ENCODE measurements around the gene STAT5B.
"Not testable (repeated sequence)": the region's sequence is repeated elsewhere in the genome, so short reads cannot be mapped to it uniquely, and the experiment has no call there.

STAT5B gene

DNA sequence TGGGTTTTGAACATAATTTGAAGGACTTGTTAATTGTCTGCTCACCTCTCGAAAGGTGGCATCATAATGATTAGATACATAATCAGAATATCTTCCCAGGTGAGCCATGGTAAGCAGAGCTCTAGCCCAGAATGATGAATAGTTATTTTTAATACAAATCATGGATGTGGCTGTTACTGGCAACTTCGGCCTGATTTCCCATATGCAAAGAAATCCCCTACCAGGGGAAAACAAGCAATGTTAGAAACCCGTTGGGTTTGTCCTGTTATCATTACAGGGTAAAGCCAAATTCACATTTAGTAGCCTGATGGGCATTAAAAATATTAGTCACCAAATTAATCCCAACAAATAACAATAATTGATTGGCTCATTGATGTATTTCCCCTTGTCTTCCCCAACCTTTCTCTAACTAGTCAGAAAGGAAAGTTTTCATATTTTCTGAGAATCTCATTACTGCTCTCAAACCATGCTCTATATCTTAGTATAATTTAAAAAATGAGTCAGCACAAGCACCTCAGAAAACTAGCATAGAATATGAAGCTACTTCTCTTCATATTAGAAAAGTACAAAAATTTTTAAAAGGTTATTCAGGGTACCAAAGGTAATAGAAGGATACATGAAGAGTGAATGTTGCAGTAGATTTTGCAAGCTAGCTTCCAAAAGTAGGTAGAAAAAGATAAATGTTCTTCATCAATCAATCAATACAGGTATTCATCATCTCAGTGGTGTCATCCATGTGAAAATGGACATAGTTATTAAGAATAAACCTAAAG lies 5.0 kb downstream of the STAT5B start:
- Histone ChIP-seq H3K27me3 (ENCODE audit: control insufficient read depth, insufficient read depth, low read length) (no peaks in the 10 kb centered on the region), H3K36me3 (ENCODE audit: insufficient read depth, low read length) (no peaks in the 10 kb centered on the region), H3K4me2 (ENCODE audit: low read length) (no peak overlapping the region), H3K9ac (ENCODE audit: low read depth, low read length) (no peak overlapping the region), H3K4me3 (ENCODE audit: low read length) (no peak overlapping the region), H3K9me3 (replicated peaks; ENCODE audit: low read length) (no peaks in the 10 kb centered on the region), H3K4me1 (ENCODE audit: control insufficient read depth, insufficient read depth, low read length) (peaks cover 24% of the 10 kb centered on the region)

- H3K4me1 ChIP-seq (ENCODE audit: control insufficient read depth, insufficient read depth, low read length) = peaks cover 24% of the 10 kb centered on the region
- no peaks in the 10 kb centered on the region for H3K36me3 ChIP-seq (ENCODE audit: insufficient read depth, low read length)
- H3K9me3 ChIP-seq (replicated peaks; ENCODE audit: low read length) = no peaks in the 10 kb centered on the region
- no peaks in the 10 kb centered on the region for H3K27me3 ChIP-seq (ENCODE audit: control insufficient read depth, insufficient read depth, low read length)
- no peak overlapping the region for H3K4me2 ChIP-seq (ENCODE audit: low read length)
- no peak overlapping the region for H3K9ac ChIP-seq (ENCODE audit: low read depth, low read length)
- no peak overlapping the region for H3K4me3 ChIP-seq (ENCODE audit: low read length)
Observed at GRCh38 chr17:42270596-42270995, 5.6 kb downstream of the STAT5B start.

DNA sequence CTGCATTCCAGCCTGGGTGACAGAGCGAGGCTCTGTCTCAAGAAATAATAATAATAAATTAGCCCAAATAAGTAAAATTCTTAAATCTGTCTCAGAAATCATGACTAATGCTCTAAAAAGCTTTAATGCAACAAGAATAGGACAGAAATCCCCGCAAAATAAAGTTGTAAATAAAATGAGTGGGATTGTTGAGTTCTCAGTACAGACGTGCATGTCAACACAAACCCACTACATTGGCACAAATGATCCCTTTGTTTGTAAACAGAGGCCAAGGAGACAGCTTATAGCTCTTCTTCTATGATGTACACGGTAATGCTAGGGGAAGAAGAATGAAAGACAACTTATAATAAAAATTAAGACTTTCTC lies 6.0 kb downstream of the STAT5B start:
- H3K4me2 ChIP-seq (ENCODE audit: low read length) = no peak overlapping the region
- no peaks in the 10 kb centered on the region for H3K27me3 ChIP-seq (ENCODE audit: control insufficient read depth, insufficient read depth, low read length)
- no peak overlapping the region for H3K9ac ChIP-seq (ENCODE audit: low read depth, low read length)
- no peaks in the 10 kb centered on the region for H3K9me3 ChIP-seq (replicated peaks; ENCODE audit: low read length)
- H3K4me3 ChIP-seq (ENCODE audit: low read length) = no peak overlapping the region
- peaks cover 21% of the 10 kb centered on the region for H3K4me1 ChIP-seq (ENCODE audit: control insufficient read depth, insufficient read depth, low read length)
- H3K36me3 ChIP-seq (ENCODE audit: insufficient read depth, low read length) = no peaks in the 10 kb centered on the region

- Histone ChIP-seq H3K4me1 (ENCODE audit: control insufficient read depth, insufficient read depth, low read length) (peaks cover 11% of the 10 kb centered on the region), H3K4me3 (ENCODE audit: low read length) (no peak overlapping the region), H3K9ac (ENCODE audit: low read depth, low read length) (no peak overlapping the region), H3K36me3 (ENCODE audit: insufficient read depth, low read length) (no peaks in the 10 kb centered on the region), H3K4me2 (ENCODE audit: low read length) (no peak overlapping the region), H3K9me3 (replicated peaks; ENCODE audit: low read length) (no peaks in the 10 kb centered on the region), H3K27me3 (ENCODE audit: control insufficient read depth, insufficient read depth, low read length) (no peaks in the 10 kb centered on the region)
Observed at GRCh38 chr17:42268236-42268635, 8.0 kb downstream of the STAT5B start.

- no peaks in the 10 kb centered on the region for H3K27me3 ChIP-seq (ENCODE audit: control insufficient read depth, insufficient read depth, low read length)
- no peak overlapping the region for H3K4me3 ChIP-seq (ENCODE audit: low read length)
- peaks cover 11% of the 10 kb centered on the region for H3K4me1 ChIP-seq (ENCODE audit: control insufficient read depth, insufficient read depth, low read length)
- no peaks in the 10 kb centered on the region for H3K36me3 ChIP-seq (ENCODE audit: insufficient read depth, low read length)
- no peaks in the 10 kb centered on the region for H3K9me3 ChIP-seq (replicated peaks; ENCODE audit: low read length)
- no peak overlapping the region for H3K4me2 ChIP-seq (ENCODE audit: low read length)
- no peak overlapping the region for H3K9ac ChIP-seq (ENCODE audit: low read depth, low read length)
Observed at GRCh38 chr17:42266918-42267766, 9.0 kb downstream of the STAT5B start.

DNA sequence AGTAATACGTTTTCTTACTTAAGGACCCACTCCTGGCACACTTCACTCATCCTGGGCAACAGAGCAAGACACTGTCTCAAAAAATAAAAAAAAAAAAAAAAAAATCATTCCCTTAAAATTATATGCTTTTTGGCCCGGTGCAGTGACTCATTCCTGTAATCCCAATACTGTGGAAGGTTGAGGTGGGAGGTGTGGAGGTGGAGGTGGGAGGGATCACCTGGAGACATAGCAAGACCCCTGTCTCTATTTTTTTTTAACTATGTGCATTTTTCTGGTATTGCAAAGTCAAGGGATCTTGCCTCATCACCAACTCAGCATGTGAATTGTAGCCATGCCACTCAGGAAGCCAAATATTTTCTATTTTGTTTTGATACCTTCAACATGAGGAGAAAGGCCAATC lies 9.7 kb downstream of the STAT5B start:
- Histone ChIP-seq H3K4me1 (ENCODE audit: control insufficient read depth, insufficient read depth, low read length) (peaks cover 11% of the 10 kb centered on the region), H3K27me3 (ENCODE audit: control insufficient read depth, insufficient read depth, low read length) (no peaks in the 10 kb centered on the region), H3K9me3 (replicated peaks; ENCODE audit: low read length) (no peaks in the 10 kb centered on the region), H3K4me2 (ENCODE audit: low read length) (no peak overlapping the region), H3K4me3 (ENCODE audit: low read length) (no peak overlapping the region), H3K36me3 (ENCODE audit: insufficient read depth, low read length) (no peaks in the 10 kb centered on the region), H3K9ac (ENCODE audit: low read depth, low read length) (no peak overlapping the region)

- not testable (repeated sequence) for H3K9ac ChIP-seq (ENCODE audit: low read depth, low read length); H3K36me3 ChIP-seq (ENCODE audit: insufficient read depth, low read length); H3K27me3 ChIP-seq (ENCODE audit: control insufficient read depth, insufficient read depth, low read length); H3K9me3 ChIP-seq (replicated peaks; ENCODE audit: low read length); H3K4me2 ChIP-seq (ENCODE audit: low read length); H3K4me3 ChIP-seq (ENCODE audit: low read length); H3K4me1 ChIP-seq (ENCODE audit: control insufficient read depth, insufficient read depth, low read length)
Observed at GRCh38 chr17:42264366-42264765, 11.8 kb downstream of the STAT5B start.

DNA sequence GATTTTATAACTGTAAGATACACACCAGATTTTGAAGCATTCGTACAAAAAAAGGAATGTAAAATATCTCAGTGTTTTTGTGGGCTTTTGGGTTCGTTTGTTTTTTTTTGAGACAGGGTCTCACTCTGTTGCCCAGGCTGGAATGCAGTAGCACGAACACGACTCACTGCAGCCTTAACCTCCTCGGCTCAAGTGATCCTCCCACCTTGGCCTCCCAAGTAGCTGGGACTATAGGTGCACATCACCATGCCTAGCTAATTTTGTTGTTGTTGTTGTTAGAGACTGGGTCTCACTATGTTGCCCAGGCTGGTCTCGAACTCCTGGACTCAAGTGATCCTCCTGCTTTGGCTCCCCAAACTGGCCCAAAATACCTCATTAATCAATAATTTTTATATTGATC lies 15.9 kb downstream of the STAT5B start:
- no peaks in the 10 kb centered on the region for H3K9me3 ChIP-seq (replicated peaks; ENCODE audit: low read length)
- H3K4me3 ChIP-seq (ENCODE audit: low read length) = no peak overlapping the region
- H3K27me3 ChIP-seq (ENCODE audit: control insufficient read depth, insufficient read depth, low read length) = no peaks in the 10 kb centered on the region

GRCh38 chr17:42255445-42255844 lies 20.7 kb downstream of the STAT5B start:
- no peak overlapping the region for H3K4me2 ChIP-seq (ENCODE audit: low read length)
- no peaks in the 10 kb centered on the region for H3K9me3 ChIP-seq (replicated peaks; ENCODE audit: low read length)
- H3K4me1 ChIP-seq (ENCODE audit: control insufficient read depth, insufficient read depth, low read length) = peaks cover 13% of the 10 kb centered on the region
- no peak overlapping the region for H3K9ac ChIP-seq (ENCODE audit: low read depth, low read length)
- H3K36me3 ChIP-seq (ENCODE audit: insufficient read depth, low read length) = no peaks in the 10 kb centered on the region
- no peak overlapping the region for H3K4me3 ChIP-seq (ENCODE audit: low read length)
- H3K27me3 ChIP-seq (ENCODE audit: control insufficient read depth, insufficient read depth, low read length) = no peaks in the 10 kb centered on the region

More for the DNA sequence above, 15.9 kb downstream of the STAT5B start:
- H3K4me2 ChIP-seq (ENCODE audit: low read length) = no peak overlapping the region
- no peak overlapping the region for H3K9ac ChIP-seq (ENCODE audit: low read depth, low read length)
- H3K4me1 ChIP-seq (ENCODE audit: control insufficient read depth, insufficient read depth, low read length) = no peaks in the 10 kb centered on the region
- H3K36me3 ChIP-seq (ENCODE audit: insufficient read depth, low read length) = no peaks in the 10 kb centered on the region

DNA sequence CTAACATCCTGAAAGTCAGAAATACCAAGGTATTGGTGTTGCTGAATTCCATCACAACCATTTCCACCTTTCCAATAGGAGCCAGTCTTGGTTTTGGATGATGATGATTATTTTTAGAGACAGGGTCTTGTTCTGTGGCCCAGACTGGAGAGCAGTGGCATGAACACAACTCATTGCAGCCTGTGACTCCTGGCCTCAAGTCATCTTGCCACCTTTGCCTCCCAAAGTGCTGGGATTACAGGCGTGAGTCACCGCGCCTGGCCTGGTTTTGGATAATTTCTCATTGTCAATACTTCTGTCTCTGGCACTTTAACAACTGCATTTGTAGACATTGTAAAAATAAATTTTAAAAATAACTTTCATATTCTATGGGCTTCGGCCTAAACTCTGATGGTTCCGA lies 22.6 kb downstream of the STAT5B start:
- Histone ChIP-seq H3K4me2 (ENCODE audit: low read length) (no peak overlapping the region), H3K27me3 (ENCODE audit: control insufficient read depth, insufficient read depth, low read length) (no peaks in the 10 kb centered on the region), H3K4me3 (ENCODE audit: low read length) (no peak overlapping the region), H3K36me3 (ENCODE audit: insufficient read depth, low read length) (no peaks in the 10 kb centered on the region), H3K9ac (ENCODE audit: low read depth, low read length) (no peak overlapping the region), H3K4me1 (ENCODE audit: control insufficient read depth, insufficient read depth, low read length) (peaks cover 18% of the 10 kb centered on the region), H3K9me3 (replicated peaks; ENCODE audit: low read length) (no peaks in the 10 kb centered on the region)

- no peaks in the 10 kb centered on the region for H3K36me3 ChIP-seq (ENCODE audit: insufficient read depth, low read length)
- H3K9me3 ChIP-seq (replicated peaks; ENCODE audit: low read length) = no peaks in the 10 kb centered on the region
- no peaks in the 10 kb centered on the region for H3K27me3 ChIP-seq (ENCODE audit: control insufficient read depth, insufficient read depth, low read length)
- H3K4me1 ChIP-seq (ENCODE audit: control insufficient read depth, insufficient read depth, low read length) = peaks cover 24% of the 10 kb centered on the region
- H3K4me3 ChIP-seq (ENCODE audit: low read length) = no peak overlapping the region
- H3K9ac ChIP-seq (ENCODE audit: low read depth, low read length) = no peak overlapping the region
- no peak overlapping the region for H3K4me2 ChIP-seq (ENCODE audit: low read length)
Observed at GRCh38 chr17:42252597-42253550, 23.3 kb downstream of the STAT5B start.

Measured in skeletal muscle satellite cell (primary cell).